22Rv1 (cell line): ENCODE results near the gene ELK3.

Experiments
- H3K27ac ChIP-seq: fragments of 450-650 bp; 2 replicates; pipeline ENCODE4 v1.5.1; 2017
- ZFX ChIP-seq: fragments of 450-650 bp; IDR thresholded peaks from 2 replicates; pipeline ENCODE4 v1.6.1; 2017; ENCODE audit warnings: antibody characterized with exemption, borderline replicate concordance
- TF ChIP-seq, protein P1 (sequence below): fragments of 450-650 bp; IDR thresholded peaks from 2 replicates; pipeline ENCODE4 v1.5.1; 2017; ENCODE audit warnings: mild to moderate bottlenecking

Gene ELK3

DNA sequence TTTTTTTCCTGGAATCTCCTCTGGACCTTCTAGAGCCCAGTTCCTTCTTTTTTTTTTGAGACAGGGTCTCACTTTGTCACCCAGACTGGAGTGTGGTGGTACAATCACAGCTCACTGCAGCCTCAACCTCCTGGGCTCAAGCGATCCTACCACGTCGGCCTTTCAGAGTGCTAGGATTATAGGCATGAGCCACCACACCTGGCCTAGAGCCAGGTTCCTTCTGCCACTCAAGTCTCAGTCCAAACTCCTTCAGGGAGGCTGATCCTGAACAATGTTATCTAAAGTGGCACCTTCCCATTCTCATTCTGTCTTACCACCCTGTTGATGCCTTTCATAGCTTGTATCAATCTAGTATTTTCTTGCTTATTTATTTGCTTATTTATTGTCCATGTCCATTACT lies 22.3 kb upstream of the ELK3 start:
- H3K27ac ChIP-seq, result no peak overlapping the region
- TF ChIP-seq, protein P1, sequence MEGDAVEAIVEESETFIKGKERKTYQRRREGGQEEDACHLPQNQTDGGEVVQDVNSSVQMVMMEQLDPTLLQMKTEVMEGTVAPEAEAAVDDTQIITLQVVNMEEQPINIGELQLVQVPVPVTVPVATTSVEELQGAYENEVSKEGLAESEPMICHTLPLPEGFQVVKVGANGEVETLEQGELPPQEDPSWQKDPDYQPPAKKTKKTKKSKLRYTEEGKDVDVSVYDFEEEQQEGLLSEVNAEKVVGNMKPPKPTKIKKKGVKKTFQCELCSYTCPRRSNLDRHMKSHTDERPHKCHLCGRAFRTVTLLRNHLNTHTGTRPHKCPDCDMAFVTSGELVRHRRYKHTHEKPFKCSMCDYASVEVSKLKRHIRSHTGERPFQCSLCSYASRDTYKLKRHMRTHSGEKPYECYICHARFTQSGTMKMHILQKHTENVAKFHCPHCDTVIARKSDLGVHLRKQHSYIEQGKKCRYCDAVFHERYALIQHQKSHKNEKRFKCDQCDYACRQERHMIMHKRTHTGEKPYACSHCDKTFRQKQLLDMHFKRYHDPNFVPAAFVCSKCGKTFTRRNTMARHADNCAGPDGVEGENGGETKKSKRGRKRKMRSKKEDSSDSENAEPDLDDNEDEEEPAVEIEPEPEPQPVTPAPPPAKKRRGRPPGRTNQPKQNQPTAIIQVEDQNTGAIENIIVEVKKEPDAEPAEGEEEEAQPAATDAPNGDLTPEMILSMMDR, result no peak
- TF ChIP-seq ZFX, result no peak

DNA sequence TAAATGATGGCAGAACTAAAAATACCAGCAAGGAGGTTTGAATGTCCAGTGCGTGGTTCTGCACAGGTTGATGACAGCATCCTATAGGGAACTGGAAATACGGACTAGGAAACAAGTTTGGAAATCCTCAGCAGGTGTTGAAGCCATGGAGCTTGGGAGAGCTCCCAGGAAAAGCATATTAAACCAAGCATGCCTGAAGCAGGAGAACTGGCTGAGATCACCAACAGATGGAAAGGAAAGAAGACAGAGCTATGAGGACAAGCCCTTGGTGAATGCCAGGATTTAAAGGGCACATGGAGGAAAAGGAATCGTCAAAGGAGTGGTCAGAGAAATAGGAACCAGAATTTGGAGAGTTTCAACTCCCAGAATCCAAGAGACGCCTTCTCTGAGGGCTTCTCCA lies 21.2 kb upstream of the ELK3 start:
- TF ChIP-seq, protein P1, result no peak
- TF ChIP-seq ZFX, result no peak
- H3K27ac ChIP-seq, result no peak overlapping the region

DNA sequence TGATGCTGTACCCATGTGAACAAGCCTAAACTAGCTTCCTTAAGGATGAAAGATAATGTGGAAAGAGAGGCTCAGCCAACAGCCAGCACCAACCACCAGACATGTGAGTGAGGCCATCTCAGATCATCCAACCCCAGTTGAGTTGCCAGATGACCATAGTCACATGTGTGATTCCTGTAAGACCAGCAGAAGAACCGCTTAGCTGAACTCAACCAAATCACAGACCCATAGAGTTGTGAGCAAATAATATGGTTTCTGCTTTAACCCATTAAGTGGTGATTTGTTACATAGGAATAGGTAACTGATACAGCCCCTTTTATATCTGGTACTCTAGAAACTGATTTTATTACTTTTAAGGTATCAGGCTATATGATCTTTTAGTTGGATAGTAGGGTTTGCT lies 17.6 kb upstream of the ELK3 start:
- no peak overlapping the region for H3K27ac ChIP-seq

DNA sequence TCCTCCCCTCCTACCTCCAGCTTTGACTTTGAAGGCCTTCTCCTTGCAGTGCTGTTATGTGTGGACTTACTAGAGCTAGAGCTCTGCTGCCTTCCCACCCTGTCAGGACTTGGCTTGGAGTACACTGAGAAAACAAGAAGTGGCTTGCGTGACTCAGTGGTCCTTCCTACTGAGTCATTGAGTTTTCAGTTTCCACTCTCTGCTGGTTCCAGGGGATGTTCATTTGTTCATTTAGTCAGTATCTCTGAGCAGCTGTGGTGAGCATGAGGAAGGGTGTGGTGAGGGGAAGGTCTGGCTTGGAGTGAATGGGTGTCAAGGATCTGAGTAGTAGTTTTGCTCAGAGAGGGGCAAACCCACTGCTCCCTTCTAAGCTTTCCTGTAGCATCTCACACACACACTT lies 17.2 kb upstream of the ELK3 start:
- TF ChIP-seq, protein P1, result no peak
- TF ChIP-seq ZFX, result no peak
- no peak overlapping the region for H3K27ac ChIP-seq

More for the DNA sequence above, 17.6 kb upstream of the ELK3 start:
- TF ChIP-seq, protein P1, result no peak
- no peak for TF ChIP-seq ZFX

DNA sequence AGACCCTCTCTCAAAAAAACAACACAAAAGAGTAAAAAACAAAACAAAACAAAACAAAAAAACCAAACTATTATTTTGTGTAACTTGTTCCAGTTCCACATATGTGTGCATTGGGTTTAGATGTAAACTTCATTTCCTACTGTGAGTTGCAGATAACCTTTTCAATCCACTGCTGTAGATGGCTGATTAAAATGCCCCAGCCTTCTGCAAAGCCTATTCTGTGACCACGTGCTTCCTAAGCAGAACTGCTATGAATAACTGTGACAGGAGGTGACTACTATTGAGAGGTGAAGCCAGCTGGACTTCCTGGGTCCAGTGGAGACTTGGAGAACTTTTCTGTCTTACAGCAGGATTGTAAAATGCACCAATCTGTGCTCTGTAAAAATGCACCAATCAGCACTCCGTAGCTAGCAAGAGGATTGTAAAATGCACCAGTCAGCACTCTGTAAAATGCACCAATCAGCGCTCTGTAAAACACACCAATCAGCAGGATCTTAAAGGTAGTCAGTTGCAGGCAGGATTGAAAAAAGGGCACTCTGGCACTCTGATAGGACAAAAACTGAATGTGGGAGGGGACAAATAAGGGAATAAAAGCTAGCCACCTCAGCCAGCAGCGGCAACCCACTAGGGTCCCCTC lies 10.3 kb upstream of the ELK3 start:
- H3K27ac ChIP-seq, result no peak overlapping the region
- TF ChIP-seq, protein P1, result no peak
- TF ChIP-seq ZFX, result no peak

DNA sequence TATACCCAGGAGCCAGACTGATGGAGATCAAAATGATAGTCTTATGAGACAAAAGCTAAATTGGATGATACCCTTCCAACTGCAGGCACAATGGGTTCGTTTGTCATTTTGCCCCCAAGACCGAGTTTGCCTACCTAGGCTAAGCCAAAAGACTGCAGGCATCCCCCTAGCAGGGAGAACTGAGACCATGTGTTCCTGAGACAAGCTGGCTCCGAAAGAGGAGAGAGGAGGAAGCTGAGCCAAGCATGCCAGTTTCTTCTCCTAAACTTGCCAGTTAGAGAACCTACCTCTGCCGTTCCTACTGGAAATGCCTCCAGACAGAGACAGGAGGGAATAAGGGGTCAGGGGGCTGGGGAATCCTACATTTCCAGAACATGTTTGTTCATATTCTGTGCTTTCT lies 8.3 kb upstream of the ELK3 start:
- TF ChIP-seq, protein P1, result no peak
- TF ChIP-seq ZFX, result no peak
- no peak overlapping the region for H3K27ac ChIP-seq

DNA sequence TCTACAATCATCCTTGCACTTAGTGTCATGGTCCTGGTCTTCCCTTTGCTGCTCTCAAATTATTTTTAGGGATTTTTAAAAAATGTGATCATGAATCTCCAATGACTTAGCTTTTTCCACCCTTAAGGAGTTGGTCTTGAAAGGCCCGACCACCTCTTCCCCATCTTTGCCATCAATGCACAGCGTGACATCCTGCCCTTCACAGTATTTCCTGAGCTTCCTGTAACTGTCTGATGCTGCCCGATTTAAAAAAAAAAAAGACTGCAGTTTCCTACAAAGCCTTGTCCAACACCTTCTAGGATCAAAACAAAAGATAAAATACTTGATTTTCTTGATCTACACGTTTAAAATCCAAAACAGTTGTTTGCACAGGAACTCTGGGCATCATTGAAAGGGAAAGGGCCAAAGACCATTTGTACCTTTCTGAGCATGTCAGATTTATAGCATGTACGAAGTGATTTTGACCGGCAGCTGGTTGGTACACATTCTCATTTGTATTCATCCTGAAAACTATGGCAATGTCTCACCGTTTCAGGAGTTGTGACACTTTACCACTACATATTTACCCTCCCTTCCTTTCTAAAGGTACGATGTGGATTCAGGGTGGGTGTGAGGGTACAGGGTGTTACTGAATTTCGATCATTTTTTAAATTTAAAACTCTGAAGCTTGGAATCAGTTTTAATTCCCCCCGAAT lies 7.4 kb upstream of the ELK3 start:
- no peak overlapping the region for H3K27ac ChIP-seq
- no peak for TF ChIP-seq ZFX
- TF ChIP-seq, protein P1, result no peak
